Activated CD8-positive, alpha-beta T cell treated with anti-CD3 and anti-CD28 coated beads for 36 hours (primary cell): ENCODE results near the gene PRKCE. TPM values are rescaled to one million over a fixed set of nuclear protein-coding genes. Genes with fewer than 3 reads are reported as not detected.

Experiments used
- ATAC-seq: fragments of 200-7000 bp; cut with Tn5 transposase; one replicate; pipeline ENCODE4 v1.10.0; 2021; ENCODE audit warnings: mild to moderate bottlenecking, moderate library complexity
- CTCF ChIA-PET: fragments of 350-600 bp; sonication (Branson Sonifier 250); formaldehyde crosslinking; loops from one replicate; lab custom pipeline; 2021; ENCODE audit warnings: antibody characterized with exemption; lab: Charles Lee
- POLR2A ChIA-PET: fragments of 350-600 bp; sonication (Branson Sonifier 250); formaldehyde crosslinking; loops from one replicate; lab custom pipeline; 2021; ENCODE audit warnings: antibody characterized with exemption; lab: Charles Lee
- DNase-seq: peaks from one replicate; pipeline ENCODE4 v3.0.0-alpha.2; 2020
- H3K27ac Mint-ChIP-seq: one replicate; pipeline ENCODE4 v1.8.0; 2021; ENCODE audit warnings: mild to moderate bottlenecking, mixed read lengths
- H3K27me3 Mint-ChIP-seq: one replicate; pipeline ENCODE4 v1.8.0; 2021; ENCODE audit warnings: mixed read lengths
- H3K36me3 Mint-ChIP-seq: one replicate; pipeline ENCODE4 v1.8.0; 2021; ENCODE audit warnings: low read depth, mixed read lengths
- H3K4me1 Mint-ChIP-seq: one replicate; pipeline ENCODE4 v1.8.0; 2021; ENCODE audit warnings: low read depth, mixed read lengths
- H3K4me3 Mint-ChIP-seq: one replicate; pipeline ENCODE4 v1.8.0; 2021; ENCODE audit warnings: mild to moderate bottlenecking, moderate library complexity, mixed read lengths
- H3K9me3 Mint-ChIP-seq: one replicate; pipeline ENCODE4 v1.8.0; 2021; ENCODE audit warnings: mixed read lengths
- intact Hi-C: fragments of 100-400 bp; cut with micrococcal nuclease; formaldehyde crosslinking; loops from one replicate; pipeline ENCODE4 v1.10.0; 2022
- total RNA-seq, 2 experiments: library from RNA; stranded (reverse); gene quantifications; one replicate each; pipeline ENCODE4 v1.2.3, GENCODE V29; 2021
- TF ChIP-seq, protein P1 (sequence below): fragments of 200-600 bp; IDR thresholded peaks from one replicate; pipeline ENCODE4 v1.8.0; 2022; ENCODE audit warnings: antibody characterized with exemption, mild to moderate bottlenecking

The PRKCE gene
- total RNA-seq, 2 experiments from 2014 or later: 11.5 to 11.9 TPM

DNA sequence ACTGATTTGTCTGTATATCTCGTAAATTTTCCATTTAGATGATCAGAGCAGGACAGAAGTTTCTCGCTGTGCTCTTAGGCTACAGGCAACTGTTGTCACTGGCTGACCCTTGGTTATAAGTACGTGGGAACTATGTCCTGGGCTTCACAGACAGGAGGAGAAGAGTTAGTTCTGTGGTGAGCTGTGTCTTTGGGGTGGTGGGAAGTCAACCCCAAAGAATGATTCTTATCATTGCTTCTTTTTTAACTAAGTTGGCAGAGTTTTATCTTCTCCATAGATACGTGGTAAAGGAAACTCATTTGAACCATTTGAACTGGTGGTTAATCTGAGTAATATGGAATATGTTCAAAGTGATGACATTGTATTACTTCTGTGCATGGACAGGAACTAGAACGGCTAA lies 415.1 kb downstream of the PRKCE start:
- POLR2A ChIA-PET: no interaction called here
- Mint-ChIP-seq H3K4me1 (peaks cover 12% of the 10 kb centered on the region), H3K27ac (no peak overlapping the region), H3K4me3 (no peak overlapping the region), H3K27me3 (no peaks in the 10 kb centered on the region), H3K9me3 (no peaks in the 10 kb centered on the region), H3K36me3 (no peaks in the 10 kb centered on the region)
- ATAC-seq: no peak
- TF ChIP-seq, protein P1, sequence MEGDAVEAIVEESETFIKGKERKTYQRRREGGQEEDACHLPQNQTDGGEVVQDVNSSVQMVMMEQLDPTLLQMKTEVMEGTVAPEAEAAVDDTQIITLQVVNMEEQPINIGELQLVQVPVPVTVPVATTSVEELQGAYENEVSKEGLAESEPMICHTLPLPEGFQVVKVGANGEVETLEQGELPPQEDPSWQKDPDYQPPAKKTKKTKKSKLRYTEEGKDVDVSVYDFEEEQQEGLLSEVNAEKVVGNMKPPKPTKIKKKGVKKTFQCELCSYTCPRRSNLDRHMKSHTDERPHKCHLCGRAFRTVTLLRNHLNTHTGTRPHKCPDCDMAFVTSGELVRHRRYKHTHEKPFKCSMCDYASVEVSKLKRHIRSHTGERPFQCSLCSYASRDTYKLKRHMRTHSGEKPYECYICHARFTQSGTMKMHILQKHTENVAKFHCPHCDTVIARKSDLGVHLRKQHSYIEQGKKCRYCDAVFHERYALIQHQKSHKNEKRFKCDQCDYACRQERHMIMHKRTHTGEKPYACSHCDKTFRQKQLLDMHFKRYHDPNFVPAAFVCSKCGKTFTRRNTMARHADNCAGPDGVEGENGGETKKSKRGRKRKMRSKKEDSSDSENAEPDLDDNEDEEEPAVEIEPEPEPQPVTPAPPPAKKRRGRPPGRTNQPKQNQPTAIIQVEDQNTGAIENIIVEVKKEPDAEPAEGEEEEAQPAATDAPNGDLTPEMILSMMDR: no peak
- CTCF ChIA-PET: interaction anchor here (0.6 kb wide), 1 partner anchor 218 kb away, joined by 4 read pairs; no protein-coding TSS in a partner anchor
- DNase-seq: no peak
- intact Hi-C loops: no loop called here

DNA sequence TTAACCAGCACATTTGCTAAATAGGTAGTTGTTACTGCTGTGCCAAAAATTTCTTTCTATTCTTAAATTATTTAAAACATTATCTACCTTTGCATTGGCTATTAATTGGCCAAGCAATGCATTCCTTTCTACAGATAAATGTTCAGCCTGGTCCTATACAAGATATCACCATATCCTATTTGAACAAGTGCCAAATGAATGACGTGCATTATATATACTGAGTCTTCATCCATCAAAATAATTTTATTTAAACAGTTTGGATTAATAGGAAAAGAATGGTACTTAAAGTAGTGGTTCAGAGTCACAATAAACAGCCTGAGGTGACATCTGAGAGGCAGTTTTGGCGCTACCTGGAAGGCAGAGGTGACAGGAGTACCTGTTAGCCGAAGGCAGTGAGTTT lies 415.6 kb downstream of the PRKCE start:
- intact Hi-C loops: no loop called here

DNA sequence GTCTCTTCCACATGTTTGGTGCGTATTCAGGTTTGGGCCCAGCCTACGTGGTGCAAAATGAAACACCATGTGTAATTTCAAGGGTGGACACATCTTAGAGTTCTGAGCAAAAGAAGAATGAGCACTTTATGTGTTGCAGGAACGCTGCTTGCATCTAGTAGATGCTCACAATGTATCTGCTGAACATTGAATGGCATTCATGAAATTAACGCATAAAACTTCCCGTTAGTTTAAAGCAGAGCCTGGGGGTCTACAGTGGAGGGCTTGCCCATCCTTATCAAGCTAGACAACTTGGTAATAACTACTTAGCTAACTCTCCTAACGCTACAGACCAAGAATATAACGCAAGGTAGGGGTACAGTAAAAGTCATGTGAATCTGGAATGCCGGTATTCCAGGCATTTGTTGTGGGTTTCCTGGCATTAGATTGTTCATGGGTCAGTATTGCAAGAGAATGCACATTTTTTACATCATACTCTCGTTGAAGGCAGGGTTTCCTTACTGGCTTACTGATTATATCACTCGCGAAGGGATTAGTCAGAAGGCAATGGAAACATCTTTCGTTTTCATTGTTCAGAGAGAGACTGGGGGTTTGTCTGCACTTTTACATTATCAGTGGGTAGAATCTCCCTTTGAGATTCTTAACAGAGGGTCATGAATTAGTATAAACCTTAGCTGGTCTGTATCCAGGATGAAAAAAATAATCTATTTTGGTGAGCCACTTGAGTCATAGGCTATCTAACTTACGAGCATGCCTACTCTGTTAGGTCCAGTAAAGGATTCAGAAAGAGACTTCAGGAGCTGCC lies 416.2 kb downstream of the PRKCE start:
- CTCF ChIA-PET: interaction anchor here (0.6 kb wide), 1 partner anchor 559 kb away, joined by 3 read pairs; no protein-coding TSS in a partner anchor
- TF ChIP-seq, protein P1: no peak
- Mint-ChIP-seq H3K4me1 (peaks cover 12% of the 10 kb centered on the region), H3K9me3 (no peaks in the 10 kb centered on the region), H3K27ac (no peak overlapping the region), H3K36me3 (no peaks in the 10 kb centered on the region), H3K27me3 (no peaks in the 10 kb centered on the region), H3K4me3 (no peak overlapping the region)
- POLR2A ChIA-PET: interaction anchor here (0.5 kb wide), 1 partner anchor 27 kb away, joined by 6 read pairs; no protein-coding TSS in a partner anchor
- intact Hi-C loops: no loop called here
- DNase-seq: no peak
- peak; percentile 75 for ATAC-seq

More for the DNA sequence above, 415.6 kb downstream of the PRKCE start:
- ATAC-seq: no peak
- Mint-ChIP-seq H3K27ac (no peak overlapping the region), H3K27me3 (no peaks in the 10 kb centered on the region), H3K9me3 (no peaks in the 10 kb centered on the region), H3K36me3 (no peaks in the 10 kb centered on the region), H3K4me1 (peaks cover 12% of the 10 kb centered on the region), H3K4me3 (no peak overlapping the region)
- ChIA-PET CTCF (interaction anchor here (0.6 kb wide), 1 partner anchor 219 kb away, joined by 4 read pairs; no protein-coding TSS in a partner anchor), POLR2A (no interaction called here)
- DNase-seq: no peak
- TF ChIP-seq, protein P1: no peak

DNA sequence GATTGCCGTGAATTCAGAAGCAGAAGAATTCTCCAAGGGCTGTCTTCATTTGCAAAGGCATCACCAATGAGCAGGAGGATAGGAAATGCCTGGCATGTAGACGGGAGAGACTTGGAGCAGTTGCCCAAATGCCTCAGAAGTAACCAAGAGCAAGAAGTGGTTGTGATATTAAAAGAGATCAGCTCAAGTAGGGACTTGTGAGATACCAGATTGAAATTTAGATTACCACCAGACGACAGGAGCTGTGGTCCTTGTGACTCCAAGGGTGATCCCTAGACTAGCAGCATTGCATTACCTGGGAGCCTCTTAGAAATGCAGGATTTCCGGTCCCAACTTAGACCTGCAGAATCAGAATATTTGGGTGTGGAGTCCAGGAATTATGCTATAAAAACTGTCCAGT lies 417.2 kb downstream of the PRKCE start:
- Mint-ChIP-seq H3K27ac (no peak overlapping the region), H3K9me3 (no peaks in the 10 kb centered on the region), H3K4me1 (peaks cover 11% of the 10 kb centered on the region), H3K36me3 (no peaks in the 10 kb centered on the region), H3K4me3 (no peak overlapping the region), H3K27me3 (no peaks in the 10 kb centered on the region)
- ChIA-PET POLR2A (interaction anchor here (0.5 kb wide), 1 partner anchor 26 kb away, joined by 6 read pairs; no protein-coding TSS in a partner anchor), CTCF (interaction anchor here (0.6 kb wide), 1 partner anchor 560 kb away, joined by 3 read pairs; no protein-coding TSS in a partner anchor)
- ATAC-seq: no peak
- TF ChIP-seq, protein P1: no peak
- intact Hi-C loops: no loop called here
- DNase-seq: no peak

DNA sequence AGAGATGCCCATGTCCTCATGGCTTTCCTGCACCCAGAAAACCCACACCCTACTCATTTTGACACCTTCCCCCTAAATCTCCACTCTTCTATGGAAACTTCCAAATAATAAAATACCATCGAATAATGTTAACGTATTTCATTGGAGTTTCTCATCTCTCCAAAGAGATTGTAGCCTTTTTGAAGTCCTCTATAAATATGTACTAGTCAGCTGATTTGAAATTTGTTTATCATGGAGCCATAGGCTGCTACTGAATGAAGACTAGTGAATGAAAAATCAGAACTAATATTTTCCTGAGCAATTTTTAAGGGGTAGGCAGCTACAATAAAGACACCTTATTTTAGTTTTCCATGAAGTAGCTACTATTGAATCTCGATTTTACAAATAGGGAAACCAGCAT lies 419.6 kb downstream of the PRKCE start:
- Mint-ChIP-seq H3K9me3 (no peaks in the 10 kb centered on the region), H3K4me1 (peaks cover 12% of the 10 kb centered on the region), H3K27ac (no peak overlapping the region), H3K36me3 (no peaks in the 10 kb centered on the region), H3K27me3 (no peaks in the 10 kb centered on the region), H3K4me3 (no peak overlapping the region)
- TF ChIP-seq, protein P1: no peak
- no peak for DNase-seq
- intact Hi-C loops: no loop called here
- ChIA-PET POLR2A (no interaction called here), CTCF (interaction anchor here (0.8 to 2.3 kb wide), 4 partner anchors 8 to 56 kb away, joined by 3 to 16 read pairs (median 4); no protein-coding TSS in a partner anchor)
- ATAC-seq: no peak
